Fibroblast of the conjunctiva (primary cell): ENCODE results near the gene SERBP1.

Source experiments
- DNase-seq: peaks from one replicate; pipeline ENCODE4 v3.0.0-alpha.2; 2010; ENCODE audit warnings: low read depth

The SERBP1 gene

GRCh38 chr1:67367370-67368045 is 62.7 kb downstream of the SERBP1 start:
- no peak for DNase-seq

- DNase-seq, result no peak
These were observed 68.6 kb downstream of the SERBP1 start for GRCh38 chr1:67361641-67362040.

GRCh38 chr1:67359592-67359991 is 70.6 kb downstream of the SERBP1 start:
- DNase-seq, result no peak
